Hepatocyte (in vitro differentiated cells): ENCODE data around the gene HORMAD2. TPM values are rescaled to one million over a fixed set of nuclear protein-coding genes. Genes with fewer than 3 reads are reported as not detected.
A peak's percentile ranks its signal among the peaks of the same experiment; 100 is the strongest.

Source experiments
- DNase-seq: peaks from one replicate; pipeline ENCODE4 v3.0.0-alpha.2; 2016; ENCODE audit warnings: low spot score
- H2AFZ ChIP-seq: fragments of 200-600 bp; sonication (generic); 2 replicates; pipeline ENCODE4 v1.6.0; 2016; ENCODE audit warnings: antibody characterized with exemption, mild to moderate bottlenecking
- H3K27ac ChIP-seq: fragments of 200-600 bp; sonication (generic); 2 replicates; pipeline ENCODE4 v1.5.1; 2016; ENCODE audit warnings: mild to moderate bottlenecking
- H3K27me3 ChIP-seq: fragments of 200-600 bp; sonication (generic); 2 replicates; pipeline ENCODE4 v1.6.1; 2016
- H3K36me3 ChIP-seq: fragments of 200-600 bp; sonication (generic); replicated peaks from 2 replicates; pipeline ENCODE4 v1.5.1; 2016; ENCODE audit warnings: low read depth; ENCODE audit not compliant: insufficient read depth
- H3K4me1 ChIP-seq: fragments of 200-600 bp; sonication (generic); 2 replicates; pipeline ENCODE4 v1.5.1; 2016; ENCODE audit warnings: mild to moderate bottlenecking, moderate library complexity; ENCODE audit not compliant: insufficient read depth
- H3K4me2 ChIP-seq: fragments of 200-600 bp; sonication (generic); 2 replicates; pipeline ENCODE4 v1.6.0; 2016
- H3K4me3 ChIP-seq: fragments of 200-600 bp; sonication (generic); 2 replicates; pipeline ENCODE4 v1.5.1; 2016; ENCODE audit warnings: mild to moderate bottlenecking
- H3K79me2 ChIP-seq: fragments of 200-600 bp; sonication (generic); 2 replicates; pipeline ENCODE4 v1.6.0; 2017; ENCODE audit warnings: mild to moderate bottlenecking
- H3K9me2 ChIP-seq: fragments of 200-600 bp; sonication (generic); replicated peaks from 2 replicates; pipeline ENCODE4 v1.6.0; 2017; ENCODE audit warnings: mild to moderate bottlenecking; ENCODE audit not compliant: insufficient read depth
- H3K9me3 ChIP-seq: fragments of 200-600 bp; sonication (generic); 2 replicates; pipeline ENCODE4 v1.5.1; 2016; ENCODE audit warnings: low read depth, mild to moderate bottlenecking
- H4K20me1 ChIP-seq: fragments of 200-600 bp; sonication (generic); 2 replicates; pipeline ENCODE4 v1.6.0; 2016; ENCODE audit warnings: mild to moderate bottlenecking; ENCODE audit not compliant: insufficient read depth, poor library complexity, severe bottlenecking
- EZH2 ChIP-seq: fragments of 200-600 bp; sonication (generic); IDR thresholded peaks from 2 replicates; pipeline ENCODE4 v1.6.1; 2016; ENCODE audit warnings: antibody characterized with exemption, mild to moderate bottlenecking, borderline replicate concordance
- EZH2phosphoT487 ChIP-seq: fragments of 200-600 bp; sonication (generic); IDR thresholded peaks from one replicate; pipeline ENCODE4 v1.6.1; 2018; ENCODE audit warnings: antibody characterized with exemption, mild to moderate bottlenecking, low read depth, moderate library complexity; ENCODE audit not compliant: unreplicated experiment, severe bottlenecking
- WGBS: methylation state at CpG from one replicate; pipeline ENCODE4 v1.1.6; 2016; ENCODE audit warnings: low lambda C conversion rate; ENCODE audit errors: missing lambda C conversion rate; 5-methylcytosine and 5-hydroxymethylcytosine counted together
- polyA plus RNA-seq: library from polyadenylated mRNA; unstranded; fragments of >200 nt; fragmentation: Nextera tagmentation; extraction: Ambion mirVana; gene quantifications from 2 replicates; pipeline ENCODE4 v1.2.1, GENCODE V29; 2016
- total RNA-seq: library from RNA; depleted of rRNA; stranded (reverse); fragments of >200 nt; gene quantifications from 2 replicates; pipeline ENCODE4 v1.2.3, GENCODE V29; 2014
- TF ChIP-seq, protein P1 (sequence below): fragments of 200-600 bp; sonication (generic); IDR thresholded peaks from 2 replicates; pipeline ENCODE4 v1.5.1; 2016; ENCODE audit warnings: antibody characterized with exemption, mild to moderate bottlenecking; ENCODE audit not compliant: poor library complexity

HORMAD2 gene
- total and polyA plus RNA-seq, 2 experiments from 2014 or later: not detected

DNA sequence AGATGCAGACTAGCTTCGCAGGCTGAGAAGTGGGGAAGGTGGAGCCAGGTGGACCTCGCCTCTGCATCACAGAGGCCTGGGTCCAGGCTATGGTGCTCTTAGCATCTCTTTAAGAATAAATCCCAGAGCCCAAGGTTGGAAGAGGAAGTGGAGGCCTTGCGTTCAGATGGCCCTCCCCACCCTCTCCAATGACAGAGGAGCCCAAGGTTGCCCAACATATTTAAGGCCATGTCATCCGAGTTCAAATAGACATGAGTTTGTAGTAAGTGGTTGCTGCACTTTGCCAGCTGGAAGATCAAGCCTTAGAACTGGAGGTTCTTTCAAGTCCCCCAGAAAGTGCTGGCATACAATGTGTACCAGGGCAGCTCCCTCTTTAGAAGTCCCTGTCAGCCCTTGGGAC is 47.1 kb upstream of the HORMAD2 start:
- Histone ChIP-seq H3K4me3 (no peak overlapping the region), H3K27ac (no peak overlapping the region), H3K36me3 (no peaks in the 10 kb centered on the region), H3K79me2 (no peaks in the 10 kb centered on the region), H4K20me1 (no peaks in the 10 kb centered on the region), H3K27me3 (no peaks in the 10 kb centered on the region), H2AFZ (no peak overlapping the region), H3K9me3 (no peaks in the 10 kb centered on the region), H3K4me2 (no peak overlapping the region), H3K9me2 (no peaks in the 10 kb centered on the region), H3K4me1 (peaks cover 3% of the 10 kb centered on the region)
- WGBS: 93% methylated on average over 4 of the region's 4 CpGs
- TF ChIP-seq EZH2: no peak
- TF ChIP-seq EZH2phosphoT487: no peak
- TF ChIP-seq, protein P1, sequence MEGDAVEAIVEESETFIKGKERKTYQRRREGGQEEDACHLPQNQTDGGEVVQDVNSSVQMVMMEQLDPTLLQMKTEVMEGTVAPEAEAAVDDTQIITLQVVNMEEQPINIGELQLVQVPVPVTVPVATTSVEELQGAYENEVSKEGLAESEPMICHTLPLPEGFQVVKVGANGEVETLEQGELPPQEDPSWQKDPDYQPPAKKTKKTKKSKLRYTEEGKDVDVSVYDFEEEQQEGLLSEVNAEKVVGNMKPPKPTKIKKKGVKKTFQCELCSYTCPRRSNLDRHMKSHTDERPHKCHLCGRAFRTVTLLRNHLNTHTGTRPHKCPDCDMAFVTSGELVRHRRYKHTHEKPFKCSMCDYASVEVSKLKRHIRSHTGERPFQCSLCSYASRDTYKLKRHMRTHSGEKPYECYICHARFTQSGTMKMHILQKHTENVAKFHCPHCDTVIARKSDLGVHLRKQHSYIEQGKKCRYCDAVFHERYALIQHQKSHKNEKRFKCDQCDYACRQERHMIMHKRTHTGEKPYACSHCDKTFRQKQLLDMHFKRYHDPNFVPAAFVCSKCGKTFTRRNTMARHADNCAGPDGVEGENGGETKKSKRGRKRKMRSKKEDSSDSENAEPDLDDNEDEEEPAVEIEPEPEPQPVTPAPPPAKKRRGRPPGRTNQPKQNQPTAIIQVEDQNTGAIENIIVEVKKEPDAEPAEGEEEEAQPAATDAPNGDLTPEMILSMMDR: no peak
- DNase-seq: no peak

DNA sequence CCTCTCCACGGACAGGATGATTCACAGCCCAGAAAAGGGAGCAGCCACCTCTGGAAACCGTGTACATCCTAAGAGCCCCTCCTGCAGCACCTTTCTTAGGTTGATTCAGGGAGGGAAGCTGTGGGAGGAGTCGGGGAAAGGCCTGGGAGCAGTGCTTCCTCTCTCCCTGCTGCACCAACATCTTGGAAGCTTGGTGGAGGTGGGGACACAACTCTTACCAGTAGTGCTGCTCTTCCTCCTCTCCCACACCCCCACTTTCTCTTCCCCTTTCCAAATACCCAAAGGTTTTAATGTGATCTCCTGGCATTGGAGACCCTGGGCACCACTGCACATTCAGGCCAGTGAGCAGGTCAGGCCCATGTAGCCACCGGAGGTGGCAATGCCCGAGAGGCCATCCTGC is 46.4 kb upstream of the HORMAD2 start:
- WGBS: 70% methylated on average over 5 of the region's 5 CpGs
- H3K9me3 ChIP-seq: no peaks in the 10 kb centered on the region
- no peak overlapping the region for H3K4me2 ChIP-seq
- no peak overlapping the region for H2AFZ ChIP-seq
- no peak overlapping the region for H3K27ac ChIP-seq
- peaks cover 3% of the 10 kb centered on the region for H3K4me1 ChIP-seq
- TF ChIP-seq EZH2phosphoT487: no peak
- TF ChIP-seq, protein P1: no peak
- TF ChIP-seq EZH2: no peak
- no peak for DNase-seq
- no peak overlapping the region for H3K4me3 ChIP-seq
- no peaks in the 10 kb centered on the region for H3K9me2 ChIP-seq
- H4K20me1 ChIP-seq: no peaks in the 10 kb centered on the region
- H3K79me2 ChIP-seq: no peaks in the 10 kb centered on the region
- no peaks in the 10 kb centered on the region for H3K36me3 ChIP-seq
- H3K27me3 ChIP-seq: no peaks in the 10 kb centered on the region

DNA sequence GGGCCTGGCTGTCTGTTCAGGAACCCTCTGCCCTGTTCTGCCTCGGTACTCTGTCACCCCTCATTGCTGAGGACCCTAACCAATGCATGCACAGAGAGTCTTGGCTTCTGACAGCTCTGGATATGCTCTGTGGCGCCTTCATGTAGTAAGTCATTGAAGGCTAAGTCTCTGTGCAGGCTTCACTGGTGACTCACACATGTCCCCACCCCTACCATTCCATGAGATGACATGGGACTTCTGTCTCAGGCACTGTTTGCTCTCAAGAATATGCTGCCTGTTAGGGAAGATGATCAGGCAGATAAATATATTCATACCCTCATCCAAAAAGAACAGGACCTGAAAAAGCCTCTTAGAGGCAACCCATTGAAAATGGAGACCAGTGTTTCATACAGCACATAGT is 43.6 kb upstream of the HORMAD2 start:
- H3K27me3 ChIP-seq: no peaks in the 10 kb centered on the region
- no peak overlapping the region for H3K4me2 ChIP-seq
- H3K36me3 ChIP-seq: no peaks in the 10 kb centered on the region
- no peak overlapping the region for H3K27ac ChIP-seq
- no peak overlapping the region for H2AFZ ChIP-seq
- peaks cover 3% of the 10 kb centered on the region for H3K4me1 ChIP-seq
- H3K9me2 ChIP-seq: no peaks in the 10 kb centered on the region
- H3K79me2 ChIP-seq: no peaks in the 10 kb centered on the region
- H4K20me1 ChIP-seq: no peaks in the 10 kb centered on the region
- TF ChIP-seq, protein P1: no peak
- no peak for TF ChIP-seq EZH2
- no peak for TF ChIP-seq EZH2phosphoT487
- DNase-seq: peak; percentile 43
- H3K4me3 ChIP-seq: no peak overlapping the region
- no peaks in the 10 kb centered on the region for H3K9me3 ChIP-seq
- 73% methylated on average over 2 of the region's 2 CpGs for WGBS

DNA sequence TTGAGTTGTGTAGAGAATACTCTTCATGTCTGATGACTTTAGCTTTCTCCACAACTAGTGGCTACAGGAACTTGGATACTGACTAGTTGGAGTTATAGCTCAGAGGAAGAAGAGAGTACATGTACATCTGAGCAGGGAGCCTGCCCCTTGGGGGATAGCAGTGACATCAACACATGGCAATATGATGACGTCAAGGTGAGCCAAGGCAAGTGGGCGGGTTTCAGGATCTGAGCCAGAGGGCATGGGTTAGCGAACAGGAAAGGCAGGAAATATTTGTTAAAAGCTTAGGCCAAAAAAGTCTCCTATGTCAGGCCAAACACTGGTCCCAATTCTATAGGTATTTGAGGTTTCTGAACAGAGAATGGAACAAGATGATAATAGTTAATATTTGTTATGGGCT is 42.0 kb upstream of the HORMAD2 start:
- Histone ChIP-seq H3K36me3 (no peaks in the 10 kb centered on the region), H3K79me2 (no peaks in the 10 kb centered on the region), H3K4me1 (peaks cover 3% of the 10 kb centered on the region), H2AFZ (no peak overlapping the region), H3K9me3 (no peaks in the 10 kb centered on the region), H3K9me2 (no peaks in the 10 kb centered on the region), H3K4me2 (no peak overlapping the region), H4K20me1 (no peaks in the 10 kb centered on the region), H3K27me3 (no peaks in the 10 kb centered on the region), H3K27ac (no peak overlapping the region), H3K4me3 (no peak overlapping the region)
- TF ChIP-seq EZH2phosphoT487 (no peak), EZH2 (no peak)
- TF ChIP-seq, protein P1: no peak
- DNase-seq: peak; percentile 32
- WGBS: 86% methylated on average over 3 of the region's 3 CpGs
